ENCODE results near the gene TMPRSS3.

GRCh38 chr21:42431196-42431595, 35.3 kb upstream of the TMPRSS3 start:
- TF ChIP-seq TEAD4 (IDR thresholded peaks at IDR 0.05) (no peak), ZBTB7A (IDR thresholded peaks at IDR 0.05; ENCODE audit: low read depth) (no peak), FOXM1 (IDR thresholded peaks at IDR 0.05; ENCODE audit: borderline replicate concordance, low read depth) (no peak), RAD21 (IDR thresholded peaks at IDR 0.05; ENCODE audit: low read depth) (no peak), REST (IDR thresholded peaks at IDR 0.05; ENCODE audit: low read depth) (no peak), EP300 (IDR thresholded peaks at IDR 0.05; ENCODE audit: borderline replicate concordance) (no peak), CEBPB (IDR thresholded peaks at IDR 0.05) (no peak), NFIC (IDR thresholded peaks at IDR 0.05) (no peak), TCF12 (IDR thresholded peaks at IDR 0.05; ENCODE audit: low read depth) (no peak), MAX (IDR thresholded peaks at IDR 0.05) (no peak), TAF1 (IDR thresholded peaks at IDR 0.05; ENCODE audit: low read depth) (no peak), EGR1 (IDR thresholded peaks at IDR 0.05) (no peak)

Measured in Ishikawa (cell line).